Hepatic stellate cell (primary cell): ENCODE results near the gene C9orf72.
A peak's percentile ranks its signal among the peaks of the same experiment; 100 is the strongest.

Source experiments
- DNase-seq: peaks from one replicate; pipeline ENCODE4 v3.0.0; 2011; ENCODE audit warnings: low spot score

Gene C9orf72

DNA sequence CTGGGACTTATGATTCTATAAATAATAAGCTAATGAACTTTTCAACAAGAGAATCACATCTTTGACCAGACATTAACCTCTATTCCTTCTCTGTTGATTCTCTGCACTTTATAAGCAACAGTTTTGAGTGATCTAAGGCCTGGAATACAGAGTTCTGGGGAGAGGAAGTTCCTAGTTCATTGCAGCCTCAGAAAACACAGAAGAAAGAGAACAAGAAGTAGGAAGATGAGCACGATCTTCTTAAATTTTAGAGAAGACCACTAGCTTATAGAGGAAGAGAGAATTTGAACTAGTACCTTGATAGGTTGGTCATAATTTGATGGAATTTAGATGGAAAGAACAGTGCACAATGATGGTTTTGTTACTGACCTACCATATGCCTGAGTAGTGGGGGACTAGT lies 8.5 kb upstream of the C9orf72 start:
- no peak for DNase-seq

DNA sequence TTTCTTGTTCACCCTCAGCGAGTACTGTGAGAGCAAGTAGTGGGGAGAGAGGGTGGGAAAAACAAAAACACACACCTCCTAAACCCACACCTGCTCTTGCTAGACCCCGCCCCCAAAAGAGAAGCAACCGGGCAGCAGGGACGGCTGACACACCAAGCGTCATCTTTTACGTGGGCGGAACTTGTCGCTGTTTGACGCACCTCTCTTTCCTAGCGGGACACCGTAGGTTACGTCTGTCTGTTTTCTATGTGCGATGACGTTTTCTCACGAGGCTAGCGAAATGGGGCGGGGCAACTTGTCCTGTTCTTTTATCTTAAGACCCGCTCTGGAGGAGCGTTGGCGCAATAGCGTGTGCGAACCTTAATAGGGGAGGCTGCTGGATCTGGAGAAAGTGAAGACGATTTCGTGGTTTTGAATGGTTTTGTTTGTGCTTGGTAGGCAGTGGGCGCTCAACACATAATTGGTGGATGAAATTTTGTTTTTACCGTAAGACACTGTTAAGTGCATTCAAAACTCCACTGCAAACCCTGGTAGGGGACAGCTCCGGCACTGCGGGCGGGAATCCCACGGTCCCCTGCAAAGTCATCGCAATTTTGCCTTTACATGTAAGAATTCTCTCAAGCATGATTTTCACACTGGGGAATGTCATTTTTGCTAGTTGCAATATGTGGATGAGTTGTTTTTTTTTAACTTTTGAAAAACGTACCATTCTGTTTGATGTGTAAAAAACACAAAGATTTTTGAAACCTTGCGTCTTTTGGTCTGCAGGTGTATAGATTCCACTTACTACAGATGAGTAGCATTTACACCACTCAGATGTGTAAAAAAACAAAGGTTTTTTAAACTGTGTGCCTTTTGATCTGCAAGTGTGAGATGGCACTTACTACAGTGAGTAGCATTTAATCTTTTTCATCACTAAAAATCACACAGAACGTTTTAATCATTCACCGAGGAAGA lies 631 bp upstream of the C9orf72 start:
- DNase-seq = peak; percentile 78

DNA sequence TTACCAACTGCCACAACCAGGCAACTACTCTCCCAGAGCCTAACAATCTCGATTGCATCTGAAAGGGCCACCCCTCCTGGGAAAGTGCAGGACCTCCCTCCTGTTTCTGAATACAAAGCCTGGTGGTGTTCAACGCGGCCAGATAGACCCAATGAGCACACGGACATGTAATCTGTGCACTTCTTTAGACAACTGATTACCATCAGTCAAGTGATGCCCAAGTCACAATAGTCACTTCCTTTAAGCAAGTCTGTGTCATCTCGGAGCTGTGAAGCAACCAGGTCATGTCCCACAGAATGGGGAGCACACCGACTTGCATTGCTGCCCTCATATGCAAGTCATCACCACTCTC lies 739 bp downstream of the C9orf72 start:
- peak; percentile 21 for DNase-seq

DNA sequence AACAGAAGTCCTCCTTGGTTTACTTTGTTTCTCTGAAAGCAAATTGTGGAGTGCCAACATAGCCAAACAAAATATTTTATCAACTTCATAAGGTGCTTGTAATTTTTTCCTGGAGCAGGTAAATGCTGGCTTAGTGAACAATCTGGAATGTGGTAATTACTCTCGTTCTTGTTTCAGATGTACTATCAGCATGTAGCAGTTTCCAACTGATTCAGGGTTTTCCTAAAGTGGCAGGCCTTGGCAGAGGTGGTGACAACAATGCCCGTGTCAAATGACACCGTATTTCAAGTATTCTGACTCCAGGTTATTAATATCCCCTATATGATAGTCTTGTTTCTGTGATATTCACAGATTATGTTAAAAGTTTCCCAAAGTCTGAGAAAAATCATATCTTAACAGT lies 1.2 kb downstream of the C9orf72 start:
- no peak for DNase-seq

DNA sequence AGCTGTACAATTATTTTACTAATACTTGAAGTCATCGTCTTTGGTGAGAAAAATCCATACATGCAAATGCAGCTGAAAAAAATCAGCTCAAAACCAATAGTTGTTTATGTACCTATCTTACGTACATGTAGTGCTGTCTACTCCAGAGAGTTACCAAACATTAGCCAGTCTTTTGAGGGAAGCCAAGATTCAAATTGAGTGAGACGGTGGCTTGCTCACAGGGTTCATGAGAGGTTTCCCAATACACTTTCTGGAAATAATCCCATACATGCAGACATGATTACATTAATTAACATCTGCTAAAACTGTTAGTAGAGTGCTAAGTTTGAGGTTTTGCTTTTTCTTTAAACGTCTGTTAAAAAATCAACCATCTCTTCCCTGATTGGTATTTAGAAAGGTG lies 2.3 kb downstream of the C9orf72 start:
- DNase-seq = no peak

DNA sequence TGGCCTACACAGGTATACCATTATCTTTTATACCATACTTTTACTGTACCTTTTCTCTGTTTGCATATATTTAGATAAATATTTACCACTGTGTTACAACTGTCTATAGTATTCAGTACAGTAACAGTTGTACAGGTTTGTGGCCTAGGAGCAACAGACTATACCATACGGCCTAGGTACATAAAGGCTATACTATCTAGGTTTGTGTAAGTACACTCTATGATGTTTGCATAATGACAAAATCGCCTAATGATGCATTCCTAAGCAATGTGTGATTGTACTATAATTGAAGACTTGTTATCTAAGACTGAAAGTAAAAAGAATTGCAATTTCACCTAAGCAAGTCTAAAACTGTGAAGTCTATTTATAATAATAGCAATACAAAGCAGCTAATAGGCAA lies 3.9 kb downstream of the C9orf72 start:
- no peak for DNase-seq

DNA sequence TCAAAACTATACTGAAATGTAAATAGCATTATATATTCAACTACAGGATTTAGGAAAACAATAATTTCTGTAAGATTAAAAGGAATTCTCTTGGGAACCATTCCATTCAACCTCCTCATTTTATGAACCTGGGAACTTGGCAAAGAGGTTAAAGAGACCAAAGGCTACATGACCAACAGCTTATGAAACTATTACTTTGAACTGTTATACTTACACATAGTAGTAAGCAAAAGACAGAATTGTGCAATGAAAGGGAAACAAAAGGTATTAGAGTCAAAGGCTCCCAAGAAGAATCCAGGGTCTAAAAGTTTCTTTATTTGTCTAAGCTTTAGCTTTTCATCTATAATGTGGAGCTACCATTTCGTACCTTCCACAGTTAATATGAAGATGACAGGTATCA lies 7.2 kb downstream of the C9orf72 start:
- no peak for DNase-seq

DNA sequence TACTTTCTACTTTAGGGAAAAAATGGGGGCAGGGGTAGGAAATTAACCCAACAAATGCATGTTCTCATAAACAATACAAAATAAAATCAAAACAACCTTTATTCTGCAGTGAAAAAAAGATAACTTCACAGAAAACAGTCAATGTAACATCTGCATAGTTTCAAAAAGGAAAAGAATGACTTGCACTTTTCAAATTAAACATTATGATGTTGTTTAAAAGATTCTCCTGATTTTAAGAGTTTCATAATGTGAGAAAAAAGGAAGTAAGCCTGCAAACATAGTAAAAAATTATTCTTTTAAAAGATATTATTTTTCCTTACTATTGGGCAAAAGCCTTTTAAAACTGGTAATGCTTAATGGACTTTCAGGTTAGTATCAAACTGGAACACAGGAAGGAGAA lies 7.6 kb downstream of the C9orf72 start:
- DNase-seq = no peak

DNA sequence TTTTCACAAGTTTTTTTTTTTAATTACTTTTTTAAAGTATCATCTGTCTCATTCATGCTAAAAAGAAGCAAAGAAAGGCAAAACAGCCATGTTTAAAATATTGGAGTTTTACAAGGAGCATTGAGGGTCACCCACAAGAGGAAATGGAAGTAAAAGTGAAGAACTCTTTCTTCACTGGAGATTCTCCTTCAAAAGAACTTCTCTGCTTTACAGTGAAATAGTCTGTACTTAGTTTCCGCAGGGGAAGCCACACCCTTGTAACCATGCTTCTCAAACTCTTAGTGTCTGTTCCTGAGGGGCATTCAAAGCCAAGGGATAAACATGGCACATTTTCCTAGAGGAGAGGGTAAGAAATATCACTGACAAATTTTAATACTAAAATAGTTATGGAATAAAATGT lies 8.6 kb downstream of the C9orf72 start:
- no peak for DNase-seq

DNA sequence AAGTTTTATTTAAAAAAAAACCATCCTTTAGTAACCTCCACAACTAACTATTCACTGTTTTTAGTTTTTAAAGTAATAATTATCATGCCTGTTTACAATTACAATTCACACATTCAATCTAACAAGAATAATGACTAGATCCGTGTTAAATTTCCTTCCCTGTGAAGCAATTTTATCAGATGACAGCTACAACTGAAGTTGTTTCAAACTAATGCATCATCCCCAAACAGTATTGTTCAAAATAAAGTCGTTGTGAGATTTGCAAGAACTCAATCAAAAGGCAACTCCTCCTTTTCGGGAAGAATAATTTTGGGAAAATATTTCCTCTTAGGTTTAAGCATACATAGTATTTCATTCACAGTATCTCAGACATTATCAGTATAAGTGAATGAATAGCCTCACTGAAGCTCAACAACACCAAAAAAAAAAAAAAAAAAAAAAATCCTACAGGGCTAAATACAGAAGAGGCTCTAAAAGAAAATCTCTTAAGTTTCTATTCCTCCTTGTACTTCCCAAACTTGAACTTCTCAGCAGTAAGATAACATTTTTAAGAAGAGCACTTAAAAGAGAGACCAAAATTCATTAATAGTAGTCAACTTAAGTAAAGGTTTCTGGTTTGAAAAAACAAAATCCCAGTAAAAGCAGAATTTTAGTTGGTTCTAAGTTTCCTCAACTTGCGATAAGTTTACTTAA lies 9.4 kb downstream of the C9orf72 start:
- no peak for DNase-seq

DNA sequence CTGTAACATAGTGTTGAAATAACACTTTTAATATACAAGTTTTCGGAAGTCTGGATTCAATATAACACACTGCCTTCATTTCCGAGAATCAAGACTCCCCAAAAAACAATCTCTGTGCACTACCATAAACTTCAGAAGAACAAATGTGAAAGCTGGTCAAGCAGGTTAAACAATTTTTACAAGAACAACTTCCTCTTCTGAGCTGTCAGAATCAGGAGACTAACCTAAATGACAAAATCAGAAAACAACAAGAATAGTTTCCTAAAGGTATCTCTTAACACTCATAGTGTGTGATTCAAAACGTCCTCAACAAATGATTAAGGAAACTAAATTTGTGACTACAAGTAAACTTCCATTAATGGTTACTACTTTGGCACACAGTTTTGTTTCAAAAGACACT lies 11.6 kb downstream of the C9orf72 start:
- no peak for DNase-seq

DNA sequence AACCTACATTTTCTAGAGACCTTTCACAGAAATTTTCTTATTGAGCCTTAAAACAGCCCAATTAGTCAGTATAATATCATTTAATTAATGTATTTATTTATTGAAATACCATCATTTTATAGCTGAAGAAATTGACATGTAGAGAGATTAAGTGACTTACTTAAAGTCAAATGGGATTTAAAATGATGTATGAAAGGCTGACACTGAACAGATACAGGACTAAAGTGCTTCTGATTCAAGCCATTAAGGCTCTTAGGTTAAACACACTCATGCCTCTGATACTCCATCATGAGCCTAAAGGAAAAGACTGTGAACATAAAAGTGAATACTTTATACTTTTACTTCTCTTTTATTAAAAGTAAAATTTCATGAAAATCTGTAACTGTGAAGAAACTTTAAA lies 12.8 kb downstream of the C9orf72 start:
- DNase-seq = no peak

DNA sequence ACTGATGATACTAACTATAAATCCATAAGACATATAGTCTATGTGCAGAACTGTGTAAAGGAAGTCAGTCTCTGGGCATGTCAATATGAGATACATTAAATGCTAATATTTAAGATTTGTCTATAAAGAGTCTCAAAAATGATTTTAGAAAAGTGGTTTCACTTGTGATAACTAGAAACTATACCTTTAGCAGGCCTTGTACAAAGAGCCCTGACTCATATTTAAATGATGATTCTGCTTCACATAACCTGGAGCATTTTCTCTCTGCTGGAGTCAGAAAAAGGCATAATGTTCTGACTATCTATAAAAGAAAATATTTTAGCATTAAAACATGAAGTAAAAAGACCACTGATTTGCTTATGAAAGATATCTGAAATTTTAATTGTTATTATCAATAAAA lies 15.0 kb downstream of the C9orf72 start:
- no peak for DNase-seq

DNA sequence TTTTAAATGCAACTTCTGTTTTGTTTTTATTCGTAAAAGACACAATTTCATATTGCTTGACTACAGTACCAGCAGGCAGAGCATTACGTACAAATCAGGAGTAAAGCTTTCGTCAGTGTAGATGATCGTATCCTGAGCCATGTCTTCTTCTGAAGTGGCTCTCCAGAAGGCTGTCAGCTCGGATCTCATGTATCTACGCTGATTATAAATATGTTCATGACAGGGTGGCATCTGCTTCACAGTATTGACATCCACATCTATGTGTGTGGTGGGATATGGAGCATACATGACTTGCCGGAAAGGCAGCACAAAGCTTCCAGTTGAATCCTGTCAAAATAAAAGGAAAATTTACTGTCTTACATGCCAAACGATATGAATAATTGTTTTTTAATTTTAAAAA lies 16.8 kb downstream of the C9orf72 start:
- DNase-seq = no peak

DNA sequence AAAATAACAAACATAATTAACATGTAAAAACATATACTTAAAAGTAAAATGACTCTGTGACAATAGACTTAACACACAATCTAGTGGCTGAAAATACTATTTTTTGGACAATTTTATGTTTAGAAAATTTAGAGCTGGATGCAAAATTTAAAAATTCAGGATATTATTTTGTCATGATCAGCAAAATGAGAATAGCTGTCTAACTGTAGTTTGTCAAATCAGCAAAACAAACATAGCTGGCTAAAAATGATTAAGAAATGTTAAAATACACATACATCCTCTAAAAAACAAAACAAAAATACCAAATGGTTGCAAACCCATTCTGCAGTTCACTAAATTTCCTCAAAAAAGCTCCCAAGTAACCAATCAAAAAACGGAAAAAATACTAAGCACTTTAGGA lies 18.6 kb downstream of the C9orf72 start:
- no peak for DNase-seq

DNA sequence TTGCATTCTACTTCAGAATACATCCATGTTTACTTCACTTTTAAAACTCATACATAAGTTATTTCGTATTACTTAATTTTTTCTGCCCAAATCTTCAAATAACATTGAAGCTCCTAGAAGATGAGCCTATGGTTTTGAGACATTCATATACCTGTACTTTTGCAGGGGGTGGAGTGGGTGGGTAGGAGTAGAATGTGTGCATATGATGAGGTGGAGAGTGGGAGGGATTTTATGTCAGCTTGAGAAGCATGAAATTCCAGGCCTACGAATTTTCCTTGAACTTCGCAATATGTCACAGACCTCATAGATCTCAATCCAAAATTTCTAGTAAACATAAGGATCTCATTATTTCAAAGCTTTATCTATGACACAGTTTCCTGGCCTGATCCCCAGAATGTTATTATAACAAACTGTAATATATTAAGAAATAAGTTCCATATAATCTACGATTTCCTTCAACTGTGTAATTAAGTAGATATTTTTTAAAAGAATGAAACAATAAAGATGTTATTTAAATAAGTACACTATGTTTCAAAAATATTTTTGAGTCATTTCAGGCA lies 24.0 kb downstream of the C9orf72 start:
- no peak for DNase-seq

DNA sequence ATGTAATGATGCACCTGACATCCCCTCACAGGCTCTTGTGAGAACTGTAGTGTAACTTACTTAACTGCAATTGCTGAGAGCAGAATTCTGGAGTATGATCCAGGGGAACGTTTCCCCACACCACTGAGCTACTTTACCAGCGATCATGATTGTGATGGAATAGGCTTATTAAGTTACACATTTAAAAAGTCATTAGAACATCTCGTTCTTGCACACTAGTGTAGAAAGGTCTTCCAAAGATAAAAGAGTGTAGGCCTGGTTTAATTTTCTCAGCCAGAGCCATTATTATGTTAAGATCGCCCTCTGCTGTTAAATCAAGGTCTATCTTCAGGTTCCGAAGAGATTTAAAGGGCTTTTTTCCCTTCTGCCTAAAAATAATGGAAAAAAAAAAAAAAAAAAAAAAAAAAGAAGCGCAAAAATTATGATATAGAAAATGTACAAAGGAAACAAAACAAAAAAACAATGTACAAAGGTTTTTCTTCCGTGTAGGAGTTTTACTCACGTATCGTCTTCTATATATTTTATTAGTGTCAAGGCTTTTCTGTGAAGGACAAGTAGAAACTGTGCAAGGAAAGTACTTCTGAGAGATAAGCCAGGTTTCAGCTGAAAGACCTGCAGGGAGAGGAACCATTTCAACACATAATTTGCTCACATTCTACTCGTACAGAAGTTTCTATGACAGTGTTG lies 25.1 kb downstream of the C9orf72 start:
- no peak for DNase-seq

DNA sequence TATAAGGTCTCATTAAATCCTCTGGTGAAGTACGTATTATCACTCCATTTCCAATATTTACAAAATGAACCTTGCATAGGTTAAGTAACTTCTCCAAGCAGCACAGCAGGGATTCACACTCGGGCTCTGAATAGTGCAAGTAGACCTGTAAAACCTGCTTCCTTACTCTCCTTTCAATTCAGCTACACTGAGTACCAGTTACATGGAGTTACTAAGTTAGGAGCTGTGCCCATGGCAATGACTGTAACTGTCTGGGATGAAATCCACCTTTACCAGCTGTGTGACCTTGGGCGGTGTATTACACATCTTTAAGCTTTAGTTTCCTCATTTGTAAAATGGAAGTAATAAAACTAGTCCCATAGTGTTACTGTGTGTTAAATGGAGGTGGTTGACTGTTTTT lies 27.8 kb downstream of the C9orf72 start:
- DNase-seq = no peak

DNA sequence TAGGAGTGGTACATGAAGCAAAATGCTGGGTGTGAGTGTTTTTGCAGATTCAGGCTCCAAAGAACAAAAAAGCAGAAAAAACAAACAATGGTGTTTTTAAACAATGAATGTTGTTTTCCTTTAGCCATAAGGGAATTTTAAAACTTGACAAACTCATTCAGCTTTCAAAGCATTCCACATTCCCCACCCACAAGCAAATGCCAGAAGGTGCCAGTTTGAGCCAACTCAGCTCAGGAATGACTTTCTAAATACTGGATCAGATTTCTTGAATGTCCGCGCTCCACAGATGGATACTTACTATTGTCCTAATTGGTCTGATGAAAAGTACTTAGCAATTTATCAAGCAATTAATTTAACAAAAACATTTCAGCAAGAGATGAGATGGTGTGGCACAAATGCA lies 30.8 kb downstream of the C9orf72 start:
- no peak for DNase-seq

DNA sequence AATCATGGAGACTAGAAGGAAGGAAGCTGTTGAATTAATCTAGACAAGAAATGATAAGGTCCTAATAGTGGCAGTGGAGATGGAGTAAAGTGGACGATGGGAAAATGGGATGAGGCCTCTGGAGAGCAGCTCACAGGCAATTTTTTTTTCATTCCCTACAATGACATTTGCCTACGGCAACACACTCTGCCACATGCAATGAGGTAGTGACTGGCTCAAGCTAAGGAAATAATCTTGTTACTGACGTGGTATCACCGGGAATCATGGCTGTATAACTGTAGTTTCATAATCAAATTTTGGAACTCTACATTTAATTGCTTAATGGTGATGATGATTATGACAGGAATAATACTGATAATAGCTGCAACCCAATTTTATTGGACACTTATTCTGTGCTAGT lies 31.5 kb downstream of the C9orf72 start:
- no peak for DNase-seq

DNA sequence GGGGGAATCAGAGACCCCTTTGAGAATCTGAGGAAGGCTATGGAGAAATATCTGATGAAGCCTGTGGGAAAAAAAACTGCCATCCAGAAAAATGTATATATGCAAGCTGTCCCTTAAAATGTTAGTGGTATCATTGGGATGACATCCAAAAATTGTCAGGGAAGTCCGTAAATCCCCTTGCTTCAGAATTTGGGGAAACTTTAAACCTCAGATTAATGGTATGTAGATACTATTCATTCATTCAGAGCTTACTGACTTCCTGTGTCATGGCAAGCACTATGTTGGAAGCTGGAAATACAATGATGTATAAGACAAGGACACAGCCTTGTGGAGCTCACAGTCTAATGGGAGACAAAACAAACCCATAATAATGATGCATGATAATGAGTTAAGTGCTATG lies 32.8 kb downstream of the C9orf72 start:
- no peak for DNase-seq
